SU-DHL-6 (cell line): ENCODE measurements around the gene NOTCH2.
"Not testable (repeated sequence)": the region's sequence is repeated elsewhere in the genome, so short reads cannot be mapped to it uniquely, and the experiment has no call there.

Experiments
- CTCF ChIP-seq: fragments of 200-600 bp; sonication (generic); IDR thresholded peaks from one replicate; pipeline ENCODE4 v1.5.1; 2017; ENCODE audit warnings: antibody characterized with exemption, mild to moderate bottlenecking, low read length, moderate library complexity; ENCODE audit not compliant: insufficient read depth, poor library complexity, severe bottlenecking
- EZH2phosphoT487 ChIP-seq: fragments of 200-600 bp; sonication (generic), shearing (Covaris generic); conservative IDR thresholded peaks from 2 replicates; pipeline ENCODE4 v1.6.1; 2018; ENCODE audit warnings: mild to moderate bottlenecking, antibody characterized with exemption, low read length, moderate library complexity, mixed read lengths

DNA sequence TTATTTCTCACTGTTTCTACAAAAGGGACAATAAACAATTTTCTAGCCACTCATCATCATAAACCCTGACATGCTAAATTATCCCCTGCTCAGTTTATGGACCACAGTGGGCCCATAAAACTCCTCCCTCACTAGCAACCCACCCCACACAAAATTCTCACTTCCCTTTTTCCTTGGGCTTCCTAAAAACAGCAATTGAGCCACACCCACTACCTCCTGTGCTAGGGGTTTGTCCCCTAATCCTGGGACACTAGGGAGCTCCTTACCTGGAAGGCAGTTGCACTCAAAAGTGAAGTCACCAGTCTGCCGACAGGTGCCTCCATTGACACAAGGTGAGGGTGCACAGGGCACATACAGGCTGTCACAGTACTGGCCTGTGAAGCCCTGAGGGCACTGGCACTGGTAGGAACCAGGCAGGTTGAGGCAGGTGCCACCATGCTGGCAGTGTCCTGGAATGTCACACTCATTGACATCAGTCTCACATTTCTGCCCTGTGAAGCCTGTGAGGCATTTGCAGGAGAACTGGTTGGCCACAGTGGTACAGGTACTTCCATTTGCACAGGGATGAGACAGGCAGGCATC is 72.6 kb downstream of the NOTCH2 start:
- TF ChIP-seq CTCF, EZH2phosphoT487: not testable (repeated sequence)
